Mammary epithelial cell (primary cell): ENCODE data around the gene C6orf141.

Source experiments
- CTCF ChIP-seq, 2 donors: IDR thresholded peaks in 1 of 2; conservative IDR thresholded peaks in 1 of 2; 2 replicates each; pipeline ENCODE4 v1.5.1; 2011 to 2012; ENCODE audit warnings: inconsistent platforms in 2 of 2, low read length in 2 of 2, mild to moderate bottlenecking in 2 of 2, control low read depth in 1 of 2, low read depth in 1 of 2; ENCODE audit not compliant: insufficient read depth in 1 of 2; ENCODE audit errors: extremely low read depth in 1 of 2
- EZH2 ChIP-seq: IDR thresholded peaks from 2 replicates; pipeline ENCODE4 v1.6.1; 2012; ENCODE audit warnings: low read length, inconsistent platforms, borderline replicate concordance

DNA sequence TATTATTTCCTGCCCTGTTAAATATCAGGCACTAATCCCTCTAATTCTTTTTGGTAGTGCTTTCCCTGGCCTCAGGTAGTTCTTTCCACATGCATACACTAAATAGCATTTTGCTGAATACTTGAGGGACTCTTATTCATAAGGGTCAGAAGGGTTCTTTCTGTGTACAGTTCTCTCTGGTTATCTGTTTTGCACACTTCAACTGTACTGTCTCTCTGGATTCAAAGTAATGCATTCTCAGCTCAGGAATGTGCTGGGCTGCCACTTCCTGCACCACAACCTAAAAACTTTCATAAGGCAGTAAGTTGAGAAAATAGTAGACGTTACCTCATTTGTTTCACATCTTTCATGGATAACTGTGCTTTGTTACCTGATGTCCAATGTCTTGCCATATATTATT is 32.1 kb downstream of the C6orf141 start:
- TF ChIP-seq CTCF (conservative IDR thresholded peaks at IDR 0.05 in 1 of 2, IDR thresholded peaks at IDR 0.05 in 1 of 2; ENCODE audit: extremely low read depth in 1 of 2, insufficient read depth in 1 of 2, low read depth in 1 of 2, low read length in 2 of 2) (no peak), EZH2 (no peak)
